A673 (cell line): Measurements from ENCODE around the gene YTHDF1.

ENCODE experiments used
- EZH2 ChIP-seq: fragments of 200-600 bp; sonication (generic); IDR thresholded peaks from 2 replicates; pipeline ENCODE4 v1.6.1; 2017; ENCODE audit warnings: borderline replicate concordance, low read depth, mild to moderate bottlenecking, mixed read lengths, antibody characterized with exemption, low read length; ENCODE audit not compliant: poor library complexity, severe bottlenecking
- TF ChIP-seq, protein P1 (sequence below): fragments of 300-800, 200-600 bp; sonication (generic); conservative IDR thresholded peaks from 2 replicates; pipeline ENCODE4 v1.5.1; 2017; ENCODE audit warnings: low read depth, mild to moderate bottlenecking, antibody characterized with exemption, low read length, moderate library complexity, mixed read lengths

GRCh38 chr20:63230800-63231268, 14.9 kb upstream of the YTHDF1 start:
- TF ChIP-seq, protein P1, sequence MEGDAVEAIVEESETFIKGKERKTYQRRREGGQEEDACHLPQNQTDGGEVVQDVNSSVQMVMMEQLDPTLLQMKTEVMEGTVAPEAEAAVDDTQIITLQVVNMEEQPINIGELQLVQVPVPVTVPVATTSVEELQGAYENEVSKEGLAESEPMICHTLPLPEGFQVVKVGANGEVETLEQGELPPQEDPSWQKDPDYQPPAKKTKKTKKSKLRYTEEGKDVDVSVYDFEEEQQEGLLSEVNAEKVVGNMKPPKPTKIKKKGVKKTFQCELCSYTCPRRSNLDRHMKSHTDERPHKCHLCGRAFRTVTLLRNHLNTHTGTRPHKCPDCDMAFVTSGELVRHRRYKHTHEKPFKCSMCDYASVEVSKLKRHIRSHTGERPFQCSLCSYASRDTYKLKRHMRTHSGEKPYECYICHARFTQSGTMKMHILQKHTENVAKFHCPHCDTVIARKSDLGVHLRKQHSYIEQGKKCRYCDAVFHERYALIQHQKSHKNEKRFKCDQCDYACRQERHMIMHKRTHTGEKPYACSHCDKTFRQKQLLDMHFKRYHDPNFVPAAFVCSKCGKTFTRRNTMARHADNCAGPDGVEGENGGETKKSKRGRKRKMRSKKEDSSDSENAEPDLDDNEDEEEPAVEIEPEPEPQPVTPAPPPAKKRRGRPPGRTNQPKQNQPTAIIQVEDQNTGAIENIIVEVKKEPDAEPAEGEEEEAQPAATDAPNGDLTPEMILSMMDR = peak; percentile 53
- no peak for TF ChIP-seq EZH2
